Measurements from ENCODE around the gene SLC26A1. TPM values are rescaled to one million over a fixed set of nuclear protein-coding genes. Genes with fewer than 3 reads are reported as not detected.

The SLC26A1 gene
- 0.15 TPM in 1 of 2 replicates, not detected in the other for total RNA-seq

DNA sequence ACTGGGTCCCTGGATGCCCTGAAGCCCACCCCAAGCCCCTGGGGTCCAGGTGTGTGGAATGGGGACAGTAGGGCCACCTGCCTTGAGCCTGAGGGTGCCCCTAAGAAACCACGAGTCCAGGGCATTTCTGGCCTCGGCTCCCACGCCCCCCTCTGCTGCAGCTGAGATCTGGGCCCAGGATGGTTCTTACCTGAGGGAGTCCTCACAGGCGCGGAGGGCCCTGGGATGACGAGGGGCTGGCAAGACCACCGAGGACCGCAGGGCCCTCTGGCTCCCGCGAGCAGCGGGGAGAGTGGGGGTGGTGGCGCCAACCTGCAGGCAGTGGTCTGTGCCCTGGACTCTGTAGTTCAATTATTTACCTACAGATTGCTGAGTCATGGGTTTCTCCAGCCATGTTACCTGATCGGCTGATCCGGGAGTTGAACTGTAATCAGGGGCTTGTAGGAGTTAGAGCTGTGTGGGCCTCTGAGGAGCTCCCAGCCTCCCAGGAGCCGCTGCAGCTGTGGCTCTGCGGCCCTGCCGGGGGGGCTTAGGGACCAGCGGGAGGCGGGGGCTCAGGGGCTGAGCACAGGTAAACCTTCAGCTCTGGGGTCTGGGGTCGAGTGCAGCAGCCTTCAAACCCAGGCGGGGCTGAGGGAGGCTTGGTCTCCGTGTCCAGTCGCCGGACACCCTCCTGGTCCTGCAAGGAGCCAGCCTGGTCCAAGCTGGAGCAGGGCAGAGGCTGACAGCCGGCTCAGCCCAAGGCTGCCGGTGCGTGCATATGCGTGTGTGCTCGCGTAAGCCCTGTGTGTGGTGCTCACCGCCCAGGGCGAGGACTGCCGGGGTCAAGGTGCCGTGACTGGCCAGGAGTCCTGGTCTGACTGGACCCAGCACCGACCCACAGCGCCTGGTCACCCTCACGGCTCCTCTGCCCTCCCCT lies at the start of gene SLC26A1:
TSS of gene SLC26A1 (minus strand) at position 294 of the 919 bp plus-strand sequence. CDS start 1,701 bp downstream, outside the sequence.
- Mint-ChIP-seq H3K27me3 (peaks cover 6% of the 10 kb centered on the region), H3K36me3 (ENCODE audit: low read depth) (peaks cover 8% of the 10 kb centered on the region), H3K27ac (no peak within 1 kb of the TSS), H3K4me3 (no peak within 1 kb of the TSS), H3K9me3 (no peaks in the 10 kb centered on the region), H3K4me1 (peaks cover 9% of the 10 kb centered on the region)
- DNase-seq: no peak
- CTCF ChIA-PET: no interaction called here
- TF ChIP-seq, protein P1, sequence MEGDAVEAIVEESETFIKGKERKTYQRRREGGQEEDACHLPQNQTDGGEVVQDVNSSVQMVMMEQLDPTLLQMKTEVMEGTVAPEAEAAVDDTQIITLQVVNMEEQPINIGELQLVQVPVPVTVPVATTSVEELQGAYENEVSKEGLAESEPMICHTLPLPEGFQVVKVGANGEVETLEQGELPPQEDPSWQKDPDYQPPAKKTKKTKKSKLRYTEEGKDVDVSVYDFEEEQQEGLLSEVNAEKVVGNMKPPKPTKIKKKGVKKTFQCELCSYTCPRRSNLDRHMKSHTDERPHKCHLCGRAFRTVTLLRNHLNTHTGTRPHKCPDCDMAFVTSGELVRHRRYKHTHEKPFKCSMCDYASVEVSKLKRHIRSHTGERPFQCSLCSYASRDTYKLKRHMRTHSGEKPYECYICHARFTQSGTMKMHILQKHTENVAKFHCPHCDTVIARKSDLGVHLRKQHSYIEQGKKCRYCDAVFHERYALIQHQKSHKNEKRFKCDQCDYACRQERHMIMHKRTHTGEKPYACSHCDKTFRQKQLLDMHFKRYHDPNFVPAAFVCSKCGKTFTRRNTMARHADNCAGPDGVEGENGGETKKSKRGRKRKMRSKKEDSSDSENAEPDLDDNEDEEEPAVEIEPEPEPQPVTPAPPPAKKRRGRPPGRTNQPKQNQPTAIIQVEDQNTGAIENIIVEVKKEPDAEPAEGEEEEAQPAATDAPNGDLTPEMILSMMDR (IDR thresholded peaks at IDR 0.05): no peak
- no peak for ATAC-seq (ENCODE audit: low read depth)
- POLR2A ChIA-PET: no interaction called here
- intact Hi-C loops (cut with micrococcal nuclease): no loop called here

- TF ChIP-seq, protein P1 (IDR thresholded peaks at IDR 0.05): no peak
- CTCF ChIA-PET: no interaction called here
- Mint-ChIP-seq H3K4me3 (no peak overlapping the region), H3K36me3 (ENCODE audit: low read depth) (no peaks in the 10 kb centered on the region), H3K9me3 (no peaks in the 10 kb centered on the region), H3K27ac (no peak overlapping the region), H3K27me3 (peaks cover 12% of the 10 kb centered on the region), H3K4me1 (no peaks in the 10 kb centered on the region)
- ATAC-seq (ENCODE audit: low read depth): no peak
- intact Hi-C loops (cut with micrococcal nuclease): no loop called here
- no peak for DNase-seq
- POLR2A ChIA-PET: no interaction called here
Measured at GRCh38 chr4:1042352-1043055, 49.3 kb upstream of the SLC26A1 start.

DNA sequence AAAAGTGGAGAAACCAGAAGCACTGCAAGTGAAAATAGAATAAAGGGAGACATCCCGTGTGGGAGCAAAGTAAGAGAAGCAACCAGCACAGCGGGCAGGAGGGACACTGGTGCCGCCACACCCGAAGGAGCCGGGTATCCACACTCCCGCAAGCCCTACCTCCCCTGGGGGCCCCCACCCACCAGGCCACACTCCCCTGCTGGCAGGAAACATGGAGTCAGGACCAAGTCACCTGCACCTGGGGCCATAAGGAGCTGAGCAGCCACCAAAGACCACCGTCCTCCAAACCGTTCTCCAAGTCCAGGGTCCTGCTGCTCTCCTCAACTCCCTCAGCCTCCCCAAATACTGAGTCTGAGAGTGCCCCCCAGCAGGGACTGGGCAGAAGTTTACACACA lies 48.7 kb upstream of the SLC26A1 start:
- no peaks in the 10 kb centered on the region for H3K4me1 Mint-ChIP-seq
- no peak for DNase-seq
- intact Hi-C loops (cut with micrococcal nuclease): no loop called here
- no peak for ATAC-seq (ENCODE audit: low read depth)
- no peaks in the 10 kb centered on the region for H3K9me3 Mint-ChIP-seq
- no peak overlapping the region for H3K27ac Mint-ChIP-seq
- POLR2A ChIA-PET: no interaction called here
- peaks cover 10% of the 10 kb centered on the region for H3K27me3 Mint-ChIP-seq
- TF ChIP-seq, protein P1 (IDR thresholded peaks at IDR 0.05): no peak
- H3K36me3 Mint-ChIP-seq (ENCODE audit: low read depth): no peaks in the 10 kb centered on the region
- no peak overlapping the region for H3K4me3 Mint-ChIP-seq
- CTCF ChIA-PET: no interaction called here

DNA sequence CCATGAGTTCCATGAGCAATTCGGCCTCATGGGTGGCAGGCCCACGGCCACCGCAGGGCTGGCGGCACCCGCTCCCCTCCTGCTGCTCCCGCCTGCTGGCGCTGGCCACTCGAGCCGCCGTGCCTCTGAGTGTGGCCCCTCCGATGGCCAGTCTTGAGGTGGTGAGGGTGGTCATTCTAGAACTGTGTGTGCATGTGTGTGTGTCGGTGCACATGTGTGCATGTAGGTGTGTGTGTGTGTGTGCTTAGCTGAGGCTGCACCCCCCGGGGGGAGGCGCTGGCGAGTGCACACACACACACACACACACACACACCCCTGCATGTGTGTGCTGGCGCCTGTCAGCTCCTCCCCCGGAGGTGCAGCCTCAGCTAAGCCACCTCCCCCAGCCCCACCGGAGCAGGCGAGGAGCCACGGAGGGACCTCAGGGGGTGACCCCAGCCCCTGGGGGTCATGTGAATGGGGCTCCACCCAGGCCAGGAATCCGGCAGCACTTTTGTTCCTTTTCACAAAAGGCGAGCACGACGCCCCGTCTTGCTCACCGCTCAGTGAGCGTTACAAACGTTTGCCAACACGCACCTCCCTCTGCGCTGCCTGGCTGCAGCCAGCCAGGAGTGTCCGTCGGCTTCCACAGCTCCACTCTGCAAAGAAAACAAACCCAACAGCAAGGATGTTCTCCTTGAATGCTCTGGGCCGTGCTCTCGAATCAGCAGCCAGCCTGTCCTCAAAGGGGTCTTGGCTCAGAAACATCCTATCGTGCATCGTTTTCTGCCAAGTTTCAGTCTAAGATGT lies 48.1 kb upstream of the SLC26A1 start:
- H3K9me3 Mint-ChIP-seq: no peaks in the 10 kb centered on the region
- ChIA-PET POLR2A (interaction anchor here (0.6 kb wide), 2 partner anchors 53 to 191 kb away, joined by 3 to 5 read pairs; no protein-coding TSS in a partner anchor), CTCF (no interaction called here)
- TF ChIP-seq, protein P1 (IDR thresholded peaks at IDR 0.05): no peak
- peaks cover 8% of the 10 kb centered on the region for H3K27me3 Mint-ChIP-seq
- intact Hi-C loops (cut with micrococcal nuclease): no loop called here
- H3K27ac Mint-ChIP-seq: no peak overlapping the region
- H3K4me1 Mint-ChIP-seq: no peaks in the 10 kb centered on the region
- H3K4me3 Mint-ChIP-seq: no peak overlapping the region
- no peaks in the 10 kb centered on the region for H3K36me3 Mint-ChIP-seq (ENCODE audit: low read depth)
- DNase-seq: no peak
- no peak for ATAC-seq (ENCODE audit: low read depth)
